ENCODE measurements around the gene SGF29.
"Not testable (repeated sequence)": the region's sequence is repeated elsewhere in the genome, so short reads cannot be mapped to it uniquely, and the experiment has no call there.

SGF29 gene

GRCh38 chr16:28607681-28608495 is 54.2 kb downstream of the SGF29 start:
- peak overlapping the region in 1 of 2 donors; percentile 74 for H3K27ac Mint-ChIP-seq
- not testable (repeated sequence) for H3K4me3 Mint-ChIP-seq, DNase-seq, H3K27me3 Mint-ChIP-seq, ATAC-seq, H3K9me3 Mint-ChIP-seq
- peaks cover 24% of the 10 kb centered on the region for H3K4me1 Mint-ChIP-seq

- not testable (repeated sequence) for ATAC-seq, H3K27ac Mint-ChIP-seq, H3K4me3 Mint-ChIP-seq, H3K27me3 Mint-ChIP-seq, H3K9me3 Mint-ChIP-seq, DNase-seq
- H3K4me1 Mint-ChIP-seq: peaks cover 24% of the 10 kb centered on the region
Measured at GRCh38 chr16:28608496-28608808, 54.7 kb downstream of the SGF29 start.

DNA sequence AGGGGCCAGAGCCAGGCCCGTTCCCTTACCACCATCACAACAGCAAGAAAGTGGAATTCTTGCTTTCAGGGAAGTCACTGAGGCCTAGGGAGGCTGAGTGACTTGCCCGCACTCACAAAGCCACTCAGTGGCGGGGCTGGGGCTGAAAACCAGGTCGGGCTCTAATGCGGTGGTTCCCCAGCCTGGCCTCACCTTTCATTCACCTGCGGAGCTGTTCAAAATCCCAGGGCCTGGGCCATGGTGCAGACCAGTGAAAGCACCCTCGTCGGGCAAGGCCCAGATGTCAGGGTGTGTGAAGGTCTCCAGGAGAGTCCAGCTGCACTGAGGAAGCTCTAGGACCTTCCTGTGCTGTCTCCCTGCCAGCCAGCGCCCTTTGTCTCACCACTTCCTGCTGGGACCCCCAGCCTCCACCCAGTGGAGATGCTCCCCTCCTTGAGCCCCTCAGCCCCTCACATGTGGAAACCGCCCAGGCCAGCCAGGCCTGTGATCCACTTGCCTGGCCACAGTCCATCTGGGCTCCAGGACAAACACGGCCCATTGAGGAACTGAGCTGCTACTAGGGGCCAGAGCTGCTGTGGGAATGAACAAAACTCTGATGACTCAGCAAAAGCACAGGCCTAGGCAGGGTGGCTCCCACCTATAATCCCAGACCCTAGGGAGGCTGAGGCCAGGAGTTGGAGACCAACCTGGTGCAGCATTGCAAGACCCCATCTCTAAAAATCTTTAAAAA is 55.3 kb downstream of the SGF29 start:
- Mint-ChIP-seq H3K4me1 (peaks cover 24% of the 10 kb centered on the region), H3K27ac (peak overlapping the region; percentile 37 to 72)
- not testable (repeated sequence) for ATAC-seq, H3K27me3 Mint-ChIP-seq, H3K4me3 Mint-ChIP-seq, H3K9me3 Mint-ChIP-seq, DNase-seq

- H3K27ac Mint-ChIP-seq: peak within 1 kb of the TSS; percentile 42 to 72
- DNase-seq (peak in 1 of 2 donors; percentile 4), ATAC-seq (no peak)
- no peaks in the 10 kb centered on the region for H3K9me3 Mint-ChIP-seq
- no peaks in the 10 kb centered on the region for H3K27me3 Mint-ChIP-seq
- H3K4me3 Mint-ChIP-seq: peak within 1 kb of the TSS in 1 of 2 donors; percentile 32
- H3K4me1 Mint-ChIP-seq: peaks cover 24% of the 10 kb centered on the region
Measured at GRCh38 chr16:28609631-28610594, 56.2 kb downstream of the SGF29 start, which contains the start of gene SULT1A1. Gene SULT1A1 (minus strand): TSS chr16:28610044. CDS start chr16:28608855, 1,189 bp downstream.

DNA sequence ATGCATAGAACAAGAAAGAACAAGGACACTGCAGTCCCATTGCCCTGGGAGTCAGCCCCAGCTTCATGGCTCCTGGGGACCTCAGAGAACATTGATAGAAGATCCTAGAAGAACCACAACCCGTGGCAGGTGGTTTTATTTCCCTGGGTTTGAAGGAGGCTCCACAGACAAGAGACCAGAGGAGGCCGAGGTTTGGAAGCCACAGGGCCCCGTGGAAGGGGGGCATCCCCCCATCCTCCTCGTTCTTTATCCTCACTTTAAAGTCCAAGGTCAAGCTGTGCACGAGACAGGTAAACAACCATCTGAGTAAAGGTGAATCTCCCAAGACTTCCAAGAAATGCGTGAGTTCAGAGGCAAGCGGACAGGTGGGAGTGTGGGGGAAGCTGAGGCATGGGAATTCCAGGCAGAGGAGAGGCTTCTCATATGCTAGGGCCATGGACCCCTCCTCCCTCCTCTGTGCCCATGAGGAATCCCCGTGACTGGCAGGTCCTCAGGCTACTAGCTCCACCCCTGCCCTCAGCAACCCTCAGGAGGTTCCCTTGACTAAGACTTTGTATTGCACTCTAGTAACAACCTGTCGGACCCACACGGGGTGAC is 57.0 kb downstream of the SGF29 start:
- Mint-ChIP-seq H3K27ac (peak overlapping the region in 1 of 2 donors; percentile 42), H3K4me3 (no peak overlapping the region)
- no peak for ATAC-seq

GRCh38 chr16:28612359-28613280 is 58.9 kb downstream of the SGF29 start:
- H3K27me3 Mint-ChIP-seq, H3K9me3 Mint-ChIP-seq, H3K27ac Mint-ChIP-seq, H3K4me3 Mint-ChIP-seq, DNase-seq: not testable (repeated sequence)
- ATAC-seq: peak; percentile 95
- H3K4me1 Mint-ChIP-seq: peaks cover 30% of the 10 kb centered on the region

More for the DNA sequence above, 57.0 kb downstream of the SGF29 start:
- peak in 1 of 2 donors; percentile 6 for DNase-seq
- Mint-ChIP-seq H3K4me1 (peaks cover 28% of the 10 kb centered on the region), H3K9me3 (no peaks in the 10 kb centered on the region), H3K27me3 (no peaks in the 10 kb centered on the region)

- ATAC-seq: peak; percentile 14
- not testable (repeated sequence) for H3K9me3 Mint-ChIP-seq, DNase-seq, H3K27ac Mint-ChIP-seq, H3K4me3 Mint-ChIP-seq, H3K27me3 Mint-ChIP-seq
- H3K4me1 Mint-ChIP-seq: peaks cover 29% of the 10 kb centered on the region
Measured at GRCh38 chr16:28613912-28614311, 60.2 kb downstream of the SGF29 start.

DNA sequence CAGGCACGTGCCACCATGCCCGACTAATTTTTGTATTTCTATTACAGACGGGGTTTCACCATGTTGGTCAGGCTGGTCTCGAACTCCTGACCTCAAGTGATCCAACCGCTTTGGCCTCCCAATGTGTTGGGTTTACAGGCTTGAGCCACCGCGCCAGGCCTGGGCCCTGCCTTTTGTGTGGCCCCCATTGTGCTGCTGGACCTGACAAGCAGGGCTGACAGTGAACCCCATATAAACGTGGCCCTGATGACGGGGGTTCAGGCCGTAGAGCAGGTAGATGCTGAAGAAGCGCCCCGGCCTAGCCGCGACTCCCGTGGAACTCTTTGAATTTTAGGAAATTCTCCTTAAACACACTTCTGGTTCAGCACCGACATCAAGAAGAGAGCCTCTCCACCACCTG is 60.8 kb downstream of the SGF29 start:
- ATAC-seq, DNase-seq: not testable (repeated sequence)
- H3K4me1 Mint-ChIP-seq: peaks cover 23% of the 10 kb centered on the region

DNA sequence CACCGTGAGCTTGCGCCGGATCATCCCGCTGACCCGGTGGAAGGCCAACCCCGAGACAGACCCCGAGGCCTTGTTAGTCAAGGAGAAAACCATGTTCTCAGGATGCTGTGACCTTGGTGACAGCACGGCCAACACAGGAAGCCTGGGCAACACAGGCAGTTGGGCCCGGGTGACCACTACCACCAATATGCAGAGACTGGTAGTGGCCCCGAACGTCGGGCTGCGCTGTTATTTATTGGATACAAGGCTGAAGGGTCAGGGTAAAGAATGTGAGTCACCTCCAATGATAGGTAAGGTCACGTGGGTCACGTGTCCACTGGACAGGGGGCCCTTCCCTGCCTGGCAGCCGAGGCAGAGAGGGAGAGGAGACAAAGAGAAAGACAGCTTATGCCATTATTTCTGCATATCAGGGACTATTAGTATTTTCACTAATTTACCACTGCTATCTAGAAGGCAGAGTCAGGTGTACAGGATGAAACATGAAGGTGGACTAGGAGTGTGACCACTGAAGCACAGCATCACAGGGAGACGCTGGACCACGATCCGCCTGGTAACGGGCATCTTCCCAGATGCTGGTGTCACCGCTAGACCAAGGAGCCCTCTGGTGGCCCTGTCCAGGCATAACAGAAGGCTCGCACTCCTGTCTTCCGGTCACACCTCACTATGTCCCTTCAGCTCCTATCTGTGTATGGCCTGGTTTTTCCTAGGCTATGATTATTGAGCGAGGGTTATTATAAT is 61.9 kb downstream of the SGF29 start:
- Mint-ChIP-seq H3K4me1 (peaks cover 12% of the 10 kb centered on the region), H3K27ac (peak overlapping the region in 1 of 2 donors; percentile 40)
- H3K9me3 Mint-ChIP-seq, H3K27me3 Mint-ChIP-seq, DNase-seq, H3K4me3 Mint-ChIP-seq, ATAC-seq: not testable (repeated sequence)

More for the DNA sequence above, 60.8 kb downstream of the SGF29 start:
- H3K9me3 Mint-ChIP-seq, H3K4me3 Mint-ChIP-seq, H3K27me3 Mint-ChIP-seq, H3K27ac Mint-ChIP-seq: not testable (repeated sequence)

DNA sequence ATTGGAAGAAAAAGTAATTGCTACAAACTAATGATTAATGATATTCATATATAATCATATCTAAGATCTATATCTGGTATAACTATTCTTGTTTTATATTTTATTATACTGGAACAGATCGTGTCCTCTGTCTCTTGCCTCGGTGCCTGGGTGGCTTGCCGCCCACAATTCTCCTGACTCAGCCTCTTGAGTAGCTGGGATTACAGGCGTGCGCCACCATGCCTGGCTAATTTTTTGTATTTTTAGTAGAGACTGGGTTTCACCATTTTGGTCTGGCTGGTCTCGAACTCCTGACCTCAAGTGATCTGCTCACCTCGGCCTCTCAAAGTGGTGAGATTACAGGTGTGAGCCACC is 62.5 kb downstream of the SGF29 start:
- H3K27ac Mint-ChIP-seq, ATAC-seq, H3K4me3 Mint-ChIP-seq, H3K27me3 Mint-ChIP-seq, H3K9me3 Mint-ChIP-seq, DNase-seq, H3K4me1 Mint-ChIP-seq: not testable (repeated sequence)

GRCh38 chr16:28616636-28617035 is 62.9 kb downstream of the SGF29 start:
- H3K4me1 Mint-ChIP-seq: peaks cover 12% of the 10 kb centered on the region
- no peaks in the 10 kb centered on the region for H3K9me3 Mint-ChIP-seq
- no peak overlapping the region for H3K4me3 Mint-ChIP-seq
- H3K27ac Mint-ChIP-seq: no peak overlapping the region
- no peaks in the 10 kb centered on the region for H3K27me3 Mint-ChIP-seq
- DNase-seq (no peak), ATAC-seq (no peak)

- Mint-ChIP-seq H3K4me3 (no peak overlapping the region), H3K9me3 (no peaks in the 10 kb centered on the region), H3K27me3 (no peaks in the 10 kb centered on the region), H3K27ac (no peak overlapping the region), H3K4me1 (peaks cover 25% of the 10 kb centered on the region)
- no peak for DNase-seq
- ATAC-seq: no peak
Measured at GRCh38 chr16:28617874-28618273, 64.2 kb downstream of the SGF29 start.

DNA sequence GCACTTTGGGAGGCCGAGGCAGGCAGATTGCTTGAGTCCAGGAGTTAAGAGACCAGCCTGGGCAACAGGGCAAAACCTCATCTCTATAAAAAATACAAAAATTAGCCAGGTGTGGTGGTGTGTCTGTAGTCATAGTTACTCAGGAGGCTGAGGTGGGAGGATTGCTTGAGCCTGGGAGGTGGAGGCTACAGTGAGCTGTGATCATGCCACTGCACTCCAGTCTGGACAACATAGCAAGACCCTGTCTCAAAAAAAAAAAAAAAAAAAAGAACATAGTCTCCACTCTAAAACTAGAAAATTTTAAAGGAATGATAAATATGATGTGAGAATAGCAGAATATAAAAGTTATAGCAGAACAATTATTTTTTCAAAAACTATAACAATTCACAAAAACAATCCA is 66.6 kb downstream of the SGF29 start:
- peaks cover 36% of the 10 kb centered on the region for H3K4me1 Mint-ChIP-seq
- not testable (repeated sequence) for H3K9me3 Mint-ChIP-seq, H3K4me3 Mint-ChIP-seq, H3K27me3 Mint-ChIP-seq, ATAC-seq, DNase-seq, H3K27ac Mint-ChIP-seq

All from stimulated activated naive CD8-positive, alpha-beta T cell treated with anti-CD3 and anti-CD28 coated beads, Interleukin-15, amount 100 ng/mL, for 72 hours (primary cell).